SK-N-SH (cell line): ENCODE results near the gene CAPS. TPM values are rescaled to one million over a fixed set of nuclear protein-coding genes. Genes with fewer than 3 reads are reported as not detected.
A peak's percentile ranks its signal among the peaks of the same experiment; 100 is the strongest.

Experiments used
- CTCF ChIA-PET: fragments of 300-600, 350-600 bp; formaldehyde crosslinking; extraction: SDS; loops from one replicate; lab custom pipeline; 2021; lab: Yijun Ruan, JAX
- POLR2A ChIA-PET: fragments of 350-600 bp; sonication (Branson Sonifier 250); formaldehyde crosslinking; extraction: SDS; loops from one replicate; lab custom pipeline; 2020; ENCODE audit warnings: antibody characterized with exemption, inconsistent platforms; lab: Yijun Ruan, JAX
- DNase-seq: peaks from one replicate; pipeline ENCODE4 v3.0.0; 2012
- H2AFZ ChIP-seq: fragments of 200-600 bp; sonication (generic); 2 replicates; pipeline ENCODE4 v1.8.1; 2016; ENCODE audit warnings: antibody characterized with exemption, mild to moderate bottlenecking, low read depth
- H3F3A ChIP-seq: fragments of 200-600 bp; sonication (generic); replicated peaks from 2 replicates; pipeline ENCODE3; 2016; ENCODE audit warnings: antibody characterized with exemption, mild to moderate bottlenecking; ENCODE audit not compliant: insufficient read depth
- H3K27ac ChIP-seq, 2 experiments: fragments of 200-500 bp in 1 of 2; fragments of 200-600 bp in 1 of 2; sonication (Bioruptor generic) in 1 of 2; sonication (generic), shearing (Covaris generic) in 1 of 2; 2 replicates each; pipeline versions ENCODE4 v1.5.1 to v1.6.1; 2014 to 2016; ENCODE audit warnings: low read depth in 2 of 2, inconsistent platforms in 1 of 2, low read length in 1 of 2, mild to moderate bottlenecking in 1 of 2, mixed read lengths in 1 of 2
- H3K27me3 ChIP-seq: fragments of 200-600 bp; sonication (generic), shearing (Covaris generic); 2 replicates; pipeline ENCODE4 v1.6.1; 2016; ENCODE audit warnings: mixed run types; ENCODE audit not compliant: insufficient read depth
- H3K36me3 ChIP-seq, 2 experiments: fragments of 200-500 bp in 1 of 2; fragments of 200-600 bp in 1 of 2; sonication (Bioruptor generic) in 1 of 2; sonication (generic) in 1 of 2; replicated peaks in 1 of 2; 2 replicates each; pipeline versions ENCODE3 to v1.5.1; 2014 to 2016; ENCODE audit warnings: low read length in 1 of 2, mild to moderate bottlenecking in 1 of 2; ENCODE audit not compliant: insufficient read depth in 2 of 2, control insufficient read depth in 1 of 2
- H3K4me1 ChIP-seq, 2 experiments: fragments of 200-500 bp in 1 of 2; fragments of 200-600 bp in 1 of 2; sonication (Bioruptor generic) in 1 of 2; sonication (generic), shearing (Covaris generic) in 1 of 2; 2 replicates each; pipeline versions ENCODE4 v1.5.1 to v1.6.1; 2014 to 2016; ENCODE audit warnings: low read depth in 1 of 2, low read length in 1 of 2, mixed run types in 1 of 2; ENCODE audit not compliant: insufficient read depth in 2 of 2, control insufficient read depth in 1 of 2
- H3K4me2 ChIP-seq: fragments of 200-600 bp; sonication (generic), shearing (Covaris generic); 2 replicates; pipeline ENCODE4 v1.6.1; 2017; ENCODE audit warnings: mixed run types
- H3K4me3 ChIP-seq, 2 experiments: fragments of 200-500 bp in 1 of 2; fragments of 200-600 bp in 1 of 2; sonication (Bioruptor generic) in 1 of 2; sonication (generic), shearing (Covaris generic) in 1 of 2; 2 replicates each; pipeline versions ENCODE4 v1.5.1 to v1.8.1; 2014 to 2016; ENCODE audit warnings: low read depth in 2 of 2, inconsistent platforms in 1 of 2, low read length in 1 of 2, mild to moderate bottlenecking in 1 of 2, mixed read lengths in 1 of 2, moderate library complexity in 1 of 2
- H3K79me2 ChIP-seq: fragments of 200-600 bp; sonication (generic); 2 replicates; pipeline ENCODE4 v1.8.1; 2017; ENCODE audit warnings: mild to moderate bottlenecking; ENCODE audit not compliant: insufficient read depth
- H3K9ac ChIP-seq: fragments of 200-600 bp; sonication (generic); 2 replicates; pipeline ENCODE4 v1.6.1; 2017; ENCODE audit warnings: mixed run types
- H3K9me2 ChIP-seq: fragments of 200-600 bp; sonication (generic); 2 replicates; pipeline ENCODE4 v1.6.1; 2017; ENCODE audit warnings: mixed run types
- H3K9me3 ChIP-seq: fragments of 200-600 bp; sonication (generic); 2 replicates; pipeline ENCODE4 v1.6.1; 2017; ENCODE audit warnings: mixed run types, mild to moderate bottlenecking, moderate library complexity
- H4K20me1 ChIP-seq: fragments of 200-600 bp; sonication (generic); 2 replicates; pipeline ENCODE4 v1.6.1; 2017; ENCODE audit warnings: mild to moderate bottlenecking, mixed run types; ENCODE audit not compliant: insufficient read depth
- FOSL2 ChIP-seq: IDR thresholded peaks from 2 replicates; pipeline ENCODE4 v1.4.0; 2012; ENCODE audit warnings: low read depth, mild to moderate bottlenecking, moderate library complexity, borderline replicate concordance
- FOXJ3 ChIP-seq: sonication (generic); formaldehyde crosslinking; IDR thresholded peaks from 2 replicates; pipeline ENCODE4 v1.5.1; 2020; ENCODE audit warnings: mild to moderate bottlenecking, missing genetic modification reagents
- GABPA ChIP-seq: IDR thresholded peaks from 2 replicates; pipeline ENCODE4 v1.4.0; 2012; ENCODE audit warnings: low read depth, mild to moderate bottlenecking
- GATA2 ChIP-seq: sonication (generic); formaldehyde crosslinking; IDR thresholded peaks from 2 replicates; pipeline ENCODE4 v1.5.0; 2020; ENCODE audit warnings: mild to moderate bottlenecking, missing genetic modification reagents
- MEF2A ChIP-seq: IDR thresholded peaks from 2 replicates; pipeline ENCODE4 v1.4.0; 2012; ENCODE audit warnings: low read depth, borderline replicate concordance
- NFIC ChIP-seq: IDR thresholded peaks from 2 replicates; pipeline ENCODE4 v1.4.0; 2012; ENCODE audit warnings: borderline replicate concordance
- NRF1 ChIP-seq: IDR thresholded peaks from 2 replicates; pipeline ENCODE4 v1.6.1; 2012; ENCODE audit warnings: low read depth, mild to moderate bottlenecking, low read length
- PBX3 ChIP-seq: IDR thresholded peaks from 2 replicates; pipeline ENCODE4; 2012
- RAD21 ChIP-seq: IDR thresholded peaks from 2 replicates; pipeline ENCODE4 v1.6.1; 2012; ENCODE audit warnings: mild to moderate bottlenecking, low read length
- RCOR1 ChIP-seq: fragments of 150-350 bp; IDR thresholded peaks from 2 replicates; pipeline ENCODE4 v1.6.1; 2017; ENCODE audit warnings: antibody characterized with exemption, low read length
- RFX5 ChIP-seq: IDR thresholded peaks from 2 replicates; pipeline ENCODE4 v1.6.1; 2012; ENCODE audit warnings: mild to moderate bottlenecking, improper control_type of control experiment, low read length
- TEAD4 ChIP-seq: IDR thresholded peaks from 2 replicates; pipeline ENCODE4 v1.4.0; 2012; ENCODE audit warnings: mild to moderate bottlenecking, borderline replicate concordance; ENCODE audit not compliant: insufficient read depth
- USF2 ChIP-seq: fragments of 150-350 bp; IDR thresholded peaks from 2 replicates; pipeline ENCODE4 v1.6.1; 2017; ENCODE audit warnings: antibody characterized with exemption, low read length, low read depth, borderline replicate concordance
- ZBTB33 ChIP-seq: IDR thresholded peaks from 2 replicates; pipeline ENCODE4 v1.4.0; 2012; ENCODE audit warnings: low read depth, borderline replicate concordance
- WGBS: methylation state at CpG from one replicate; pipeline ENCODE4 v1.1.6; 2017; ENCODE audit warnings: low lambda C conversion rate; 5-methylcytosine and 5-hydroxymethylcytosine counted together
- polyA plus RNA-seq, 3 experiments: library from polyadenylated mRNA; depleted of rRNA; stranded (reverse); fragments of >200 nt; gene quantifications; 2 replicates each; pipeline ENCODE4 v1.2.3, GENCODE V29; 2012
- TF ChIP-seq, protein P1 (sequence below): IDR thresholded peaks from 2 replicates; pipeline ENCODE4 v1.4.0; 2012; ENCODE audit warnings: low read depth
- TF ChIP-seq, protein P2 (sequence below): fragments of 150-350 bp; IDR thresholded peaks from 2 replicates; pipeline ENCODE4 v1.6.1; 2016; ENCODE audit warnings: mild to moderate bottlenecking, low read depth, low read length
- TF ChIP-seq, protein P3 (sequence below): IDR thresholded peaks from 2 replicates; pipeline ENCODE4 v1.4.0; 2012; ENCODE audit warnings: low read depth, borderline replicate concordance

CAPS gene
- polyA plus RNA-seq, 1 of the 3 experiments (the other 2 are of a cell fraction): 13.4 TPM

GRCh38 chr19:5894704-5895349 is 19.2 kb upstream of the CAPS start:
- 76% methylated on average over 15 of the region's 28 CpGs for WGBS
- DNase-seq: peak; percentile 62
- no peak overlapping the region for H3K4me2 ChIP-seq
- no peaks in the 10 kb centered on the region for H3K27me3 ChIP-seq
- no peaks in the 10 kb centered on the region for H3F3A ChIP-seq
- peak overlapping the region in 1 of 2 experiments; percentile 98; a peak in 2 of 4 replicates for H3K27ac ChIP-seq
- H4K20me1 ChIP-seq: peaks cover 17% of the 10 kb centered on the region
- peaks cover 0 to 44% of the 10 kb centered on the region in 2 experiments; a peak in 1 of 4 replicates for H3K4me1 ChIP-seq
- peaks cover 0 to 19% of the 10 kb centered on the region in 2 experiments for H3K36me3 ChIP-seq
- H3K9me3 ChIP-seq: no peaks in the 10 kb centered on the region
- CTCF ChIA-PET: interaction anchor here (1.0 to 5.6 kb wide), 3 partner anchors 42 to 128 kb away, joined by 3 to 27 read pairs (median 4); partner anchors contain the start of gene NRTN
- no peak overlapping the region for H3K4me3 ChIP-seq
- POLR2A ChIA-PET: interaction anchor here (0.8 to 1.2 kb wide), 4 partner anchors 9 to 127 kb away, joined by 3 to 4 read pairs (median 4); partner anchors contain the start of genes NDUFA11 and VMAC
- peaks cover 17% of the 10 kb centered on the region; the same call in 1 of the 2 replicates for H3K79me2 ChIP-seq
- H3K9me2 ChIP-seq: no peaks in the 10 kb centered on the region
- H2AFZ ChIP-seq: no peak overlapping the region
- TF ChIP-seq GABPA (no peak), MEF2A (no peak), RFX5 (no peak), ZBTB33 (no peak), GATA2 (CRISPR knock-in tag) (no peak), FOSL2 (no peak), NRF1 (no peak), RAD21 (no peak), NFIC (no peak), FOXJ3 (CRISPR knock-in tag) (no peak; the same call in 1 of the 2 replicates), USF2 (no peak), TEAD4 (no peak), PBX3 (no peak), RCOR1 (no peak)
- TF ChIP-seq, protein P1, sequence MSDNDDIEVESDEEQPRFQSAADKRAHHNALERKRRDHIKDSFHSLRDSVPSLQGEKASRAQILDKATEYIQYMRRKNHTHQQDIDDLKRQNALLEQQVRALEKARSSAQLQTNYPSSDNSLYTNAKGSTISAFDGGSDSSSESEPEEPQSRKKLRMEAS: no peak
- TF ChIP-seq, protein P2, sequence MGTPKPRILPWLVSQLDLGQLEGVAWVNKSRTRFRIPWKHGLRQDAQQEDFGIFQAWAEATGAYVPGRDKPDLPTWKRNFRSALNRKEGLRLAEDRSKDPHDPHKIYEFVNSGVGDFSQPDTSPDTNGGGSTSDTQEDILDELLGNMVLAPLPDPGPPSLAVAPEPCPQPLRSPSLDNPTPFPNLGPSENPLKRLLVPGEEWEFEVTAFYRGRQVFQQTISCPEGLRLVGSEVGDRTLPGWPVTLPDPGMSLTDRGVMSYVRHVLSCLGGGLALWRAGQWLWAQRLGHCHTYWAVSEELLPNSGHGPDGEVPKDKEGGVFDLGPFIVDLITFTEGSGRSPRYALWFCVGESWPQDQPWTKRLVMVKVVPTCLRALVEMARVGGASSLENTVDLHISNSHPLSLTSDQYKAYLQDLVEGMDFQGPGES: no peak
- TF ChIP-seq, protein P3, sequence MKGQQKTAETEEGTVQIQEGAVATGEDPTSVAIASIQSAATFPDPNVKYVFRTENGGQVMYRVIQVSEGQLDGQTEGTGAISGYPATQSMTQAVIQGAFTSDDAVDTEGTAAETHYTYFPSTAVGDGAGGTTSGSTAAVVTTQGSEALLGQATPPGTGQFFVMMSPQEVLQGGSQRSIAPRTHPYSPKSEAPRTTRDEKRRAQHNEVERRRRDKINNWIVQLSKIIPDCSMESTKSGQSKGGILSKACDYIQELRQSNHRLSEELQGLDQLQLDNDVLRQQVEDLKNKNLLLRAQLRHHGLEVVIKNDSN: no peak
- no peak overlapping the region for H3K9ac ChIP-seq
